Measurements from ENCODE around the gene HOXA5.
A peak's percentile ranks its signal among the peaks of the same experiment; 100 is the strongest.

HOXA5 gene

DNA sequence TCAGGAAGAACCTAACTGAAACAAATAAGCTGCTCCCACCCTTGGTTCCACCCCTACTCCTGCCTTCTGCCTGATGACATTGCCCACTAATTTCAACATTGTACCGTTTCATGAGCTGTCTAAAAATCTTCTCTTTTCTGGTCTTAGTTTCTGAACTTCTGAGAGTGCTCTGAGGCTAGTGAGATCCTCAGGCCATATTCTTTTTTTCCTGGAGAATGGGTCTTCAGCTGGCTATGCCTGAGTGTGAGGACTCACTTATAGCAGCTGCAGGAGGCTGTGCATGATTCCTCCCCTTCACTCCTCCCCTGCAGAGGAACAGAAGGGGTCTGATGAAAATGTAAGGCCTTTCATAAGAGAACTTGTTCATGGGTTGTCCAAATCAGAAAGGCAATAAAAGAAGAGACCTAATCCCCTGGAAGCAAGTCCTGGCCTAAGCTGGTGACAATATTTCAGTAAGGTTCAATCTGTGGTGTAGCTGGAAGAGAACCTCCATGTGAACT lies 24.0 kb downstream of the HOXA5 start:
- no peak for DNase-seq (ENCODE audit: low read depth in 2 of 2)

GRCh38 chr7:27118580-27118979 lies 24.9 kb downstream of the HOXA5 start:
- DNase-seq (ENCODE audit: low read depth in 2 of 2) = no peak

DNA sequence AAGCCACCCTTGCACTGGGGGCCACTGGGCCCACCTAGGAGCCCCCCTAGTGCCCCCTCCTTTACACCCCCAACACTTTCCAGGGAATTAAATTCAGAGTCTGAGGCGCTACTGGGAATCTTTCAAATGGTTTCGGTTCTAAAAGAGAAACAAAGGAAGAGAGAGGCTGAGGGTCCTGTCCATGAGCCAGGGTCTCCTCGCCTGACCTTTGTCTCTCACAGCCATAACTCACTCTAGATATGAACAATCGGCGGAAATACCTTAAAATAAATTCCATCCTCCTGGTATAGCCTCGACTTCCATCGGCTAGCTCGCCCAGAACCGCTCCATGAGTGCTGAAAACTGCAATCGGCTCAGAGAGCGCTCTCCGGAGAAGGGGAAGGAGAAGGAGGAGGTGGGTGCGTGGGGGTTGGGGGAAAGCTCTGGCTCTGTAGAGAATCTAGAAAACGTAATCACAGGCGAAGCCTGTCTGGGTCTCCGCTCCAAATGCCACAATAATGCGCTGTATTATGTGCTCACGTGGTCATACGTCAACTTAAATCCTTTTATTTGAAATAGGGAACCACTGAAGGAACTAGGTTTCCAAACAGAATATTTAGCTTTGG lies 25.5 kb downstream of the HOXA5 start:
- no peak for DNase-seq (ENCODE audit: low read depth in 2 of 2)

GRCh38 chr7:27116962-27117886 lies 26.3 kb downstream of the HOXA5 start:
- DNase-seq (ENCODE audit: low read depth in 2 of 2) = no peak

- no peak for DNase-seq (ENCODE audit: low read depth in 2 of 2)
Observed at GRCh38 chr7:27116031-27116961, 27.2 kb downstream of the HOXA5 start.

GRCh38 chr7:27115221-27116026 lies 28.1 kb downstream of the HOXA5 start:
- no peak for DNase-seq (ENCODE audit: low read depth in 2 of 2)

DNA sequence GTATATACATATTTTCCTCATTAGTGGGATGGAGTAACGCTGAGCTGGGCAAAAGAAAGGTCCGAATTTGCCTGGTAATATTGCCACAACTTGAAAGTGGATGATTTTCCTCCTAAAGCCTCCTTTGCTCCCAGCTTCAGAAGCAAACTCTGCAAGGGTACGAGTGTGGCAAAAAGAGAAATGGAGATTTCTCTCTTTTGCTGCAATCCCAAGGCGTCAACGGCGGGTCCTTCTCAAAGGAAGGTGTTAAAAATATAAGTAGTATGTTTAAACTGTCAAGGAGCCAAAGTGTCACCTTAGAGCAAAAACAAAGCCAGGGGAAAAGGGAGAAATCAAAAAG lies 28.6 kb downstream of the HOXA5 start:
- DNase-seq (ENCODE audit: low read depth in 2 of 2) = no peak

DNA sequence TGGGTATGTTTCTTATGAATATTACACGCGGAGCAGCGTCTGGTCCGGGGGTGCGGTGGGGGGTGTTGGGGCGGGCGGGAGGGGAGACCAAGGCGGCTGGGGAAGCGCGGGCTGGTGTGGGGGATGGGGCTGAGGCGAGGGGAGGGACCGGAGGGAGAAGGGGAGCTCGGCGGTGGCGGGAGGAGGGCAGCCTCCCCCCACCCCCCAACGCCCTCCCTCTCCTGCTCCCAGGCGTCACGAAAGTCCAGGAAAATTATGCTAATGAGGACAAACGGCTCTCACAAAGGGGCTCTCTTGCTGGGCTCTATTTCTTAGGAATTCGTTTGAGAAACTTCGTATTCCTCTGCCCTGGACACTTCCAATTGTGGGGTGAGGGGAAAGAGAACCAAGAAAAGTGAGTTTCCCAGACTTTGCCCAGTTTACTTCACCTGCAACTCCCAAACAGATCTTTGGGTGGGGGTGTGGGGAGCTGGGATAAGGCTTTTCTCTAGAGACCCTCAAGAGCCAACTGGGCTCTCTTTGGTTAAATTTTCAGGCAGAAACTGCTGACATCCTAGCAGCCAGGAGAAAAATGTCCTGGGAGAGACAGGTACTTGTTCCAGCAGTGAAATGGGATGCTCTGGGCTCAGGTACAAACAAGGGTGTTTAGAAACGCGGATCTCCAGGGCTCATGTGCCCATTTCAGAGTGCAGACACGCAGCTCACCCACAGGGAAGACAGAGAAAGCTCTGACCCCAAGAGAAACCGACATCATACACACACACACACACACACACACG lies 29.3 kb downstream of the HOXA5 start:
- no peak for DNase-seq (ENCODE audit: low read depth in 2 of 2)

DNA sequence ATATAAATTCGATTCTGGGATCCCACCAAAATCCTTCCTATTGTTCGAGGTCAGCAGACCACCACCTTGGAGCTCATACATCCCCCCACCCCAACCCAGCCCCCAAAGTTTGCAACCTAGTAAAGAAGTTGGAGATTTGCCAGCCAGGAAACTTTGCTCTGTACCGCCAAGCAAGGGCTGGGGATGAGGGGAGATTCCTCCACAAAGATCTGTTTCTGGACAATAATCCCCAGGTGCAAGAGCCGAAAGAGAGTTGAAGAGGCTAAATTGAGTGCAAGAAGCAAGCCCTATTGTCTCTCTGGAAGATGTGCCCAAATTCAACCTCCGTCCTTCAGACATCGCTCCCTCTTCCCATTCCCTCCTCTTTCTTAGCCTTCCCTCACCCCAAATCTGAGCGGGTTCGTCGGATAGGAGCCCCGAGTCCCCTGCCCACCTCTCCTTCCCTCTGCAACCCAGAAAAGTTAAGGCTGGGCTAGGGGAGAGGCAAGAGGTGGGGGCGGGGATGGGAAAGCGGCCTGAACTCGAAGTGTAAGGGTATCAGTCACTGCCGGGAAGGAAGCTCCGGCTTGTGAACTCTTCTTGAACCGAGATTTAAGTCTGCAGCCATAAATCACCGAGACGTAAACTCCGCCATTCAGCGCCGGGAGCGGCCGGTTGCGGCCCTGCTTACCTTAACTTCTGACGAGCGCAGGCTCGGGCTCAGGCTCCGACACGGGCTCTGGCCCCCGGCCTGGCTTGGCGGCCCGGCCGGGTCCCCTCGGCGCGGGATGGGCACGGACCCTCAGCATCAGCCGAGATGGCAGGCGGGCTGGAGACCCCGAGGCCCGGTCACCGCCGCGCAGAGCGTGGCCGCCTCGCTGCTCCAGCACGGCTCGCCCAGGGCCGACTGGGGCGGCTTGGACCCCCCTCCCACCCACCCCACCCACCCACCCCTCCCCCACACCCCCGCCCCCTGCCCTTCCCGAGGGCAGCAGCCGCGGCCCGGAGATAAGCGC lies 30.2 kb downstream of the HOXA5 start:
- DNase-seq (ENCODE audit: low read depth in 2 of 2) = peak in 1 of 2 experiments; percentile 37

DNA sequence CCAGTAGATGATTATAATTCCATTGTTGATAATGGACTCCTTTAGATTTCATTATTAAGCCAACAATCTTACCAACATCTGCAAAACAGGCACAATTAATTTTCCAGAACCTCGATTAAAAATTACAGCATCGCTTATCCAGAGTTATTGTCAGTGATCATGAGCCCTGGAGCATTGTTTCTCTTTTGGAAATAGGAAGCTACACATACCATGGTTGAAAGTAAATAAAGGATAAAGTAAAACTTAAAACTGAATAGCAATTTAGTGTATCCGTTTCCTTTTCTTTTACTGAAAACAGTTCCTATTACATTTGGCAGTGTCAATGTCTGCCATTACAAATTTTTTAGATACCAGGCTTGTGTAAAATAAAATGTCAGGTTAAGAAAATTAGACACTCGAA lies 31.1 kb downstream of the HOXA5 start:
- DNase-seq (ENCODE audit: low read depth in 2 of 2) = no peak

DNA sequence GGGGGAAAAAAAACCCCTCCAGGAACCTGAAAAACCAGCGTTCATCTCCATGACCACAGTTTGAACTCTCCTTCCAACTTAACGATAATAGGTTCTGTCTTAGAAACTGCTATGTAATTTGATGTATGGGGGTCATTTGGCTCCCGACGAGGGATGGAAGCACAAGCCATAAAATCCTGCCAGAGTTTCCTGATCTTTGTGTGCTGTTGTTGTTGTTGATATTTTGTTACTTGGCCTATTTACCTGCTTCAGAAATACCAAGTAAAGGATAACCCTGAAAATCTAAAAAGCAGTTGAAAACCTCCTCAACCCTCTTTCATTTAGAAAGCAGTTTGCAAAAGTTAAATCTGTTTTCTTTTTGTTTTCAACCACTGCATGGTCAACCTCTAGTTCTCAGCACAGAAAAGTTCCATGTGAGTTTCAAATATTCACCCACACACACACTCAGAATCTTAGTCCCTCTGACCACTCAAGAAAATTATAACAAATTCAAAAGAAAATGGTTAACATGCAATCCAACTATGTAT lies 31.7 kb downstream of the HOXA5 start:
- DNase-seq (ENCODE audit: low read depth in 2 of 2) = no peak

DNA sequence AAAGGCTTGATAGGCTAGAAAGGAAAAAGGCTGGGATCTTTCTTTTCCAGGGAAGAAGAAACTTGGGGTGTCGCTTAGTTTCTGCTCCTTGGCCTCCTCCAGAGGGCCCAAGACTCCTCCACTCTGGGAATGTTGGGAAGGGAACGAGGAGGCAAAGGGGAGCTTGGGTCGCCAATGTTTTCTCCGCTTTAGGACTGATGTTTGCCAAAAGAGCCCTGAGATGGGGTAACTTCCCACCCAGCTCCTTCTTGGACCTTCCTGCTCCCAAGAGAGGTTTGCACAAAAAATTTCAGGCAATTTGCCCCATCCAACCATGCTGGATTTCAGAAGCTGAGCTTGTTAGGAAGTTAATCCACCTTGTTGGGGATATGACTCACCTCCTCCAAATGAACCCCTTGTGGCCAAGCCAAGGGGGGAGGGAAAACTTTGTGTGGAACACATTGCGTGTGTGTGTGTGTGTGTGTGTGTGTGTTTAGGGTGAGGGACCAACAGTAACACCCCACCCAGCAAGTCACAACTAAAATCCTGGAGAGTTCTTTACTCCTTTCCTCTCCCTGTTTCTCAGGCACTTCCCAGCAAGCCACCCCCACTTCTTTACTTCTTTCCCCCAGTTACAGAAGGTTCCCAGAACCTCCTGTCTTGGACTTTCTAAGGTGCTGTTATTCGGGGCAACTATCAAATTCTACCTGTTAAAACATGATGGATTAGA lies 32.3 kb downstream of the HOXA5 start:
- peak; percentile 47 to 49 for DNase-seq (ENCODE audit: low read depth in 2 of 2)

GRCh38 chr7:27110186-27111031 lies 33.1 kb downstream of the HOXA5 start:
- DNase-seq (ENCODE audit: low read depth in 2 of 2) = peak; percentile 43 to 48

- DNase-seq (ENCODE audit: low read depth in 2 of 2) = no peak
Observed at GRCh38 chr7:27109466-27110185, 33.9 kb downstream of the HOXA5 start.

DNA sequence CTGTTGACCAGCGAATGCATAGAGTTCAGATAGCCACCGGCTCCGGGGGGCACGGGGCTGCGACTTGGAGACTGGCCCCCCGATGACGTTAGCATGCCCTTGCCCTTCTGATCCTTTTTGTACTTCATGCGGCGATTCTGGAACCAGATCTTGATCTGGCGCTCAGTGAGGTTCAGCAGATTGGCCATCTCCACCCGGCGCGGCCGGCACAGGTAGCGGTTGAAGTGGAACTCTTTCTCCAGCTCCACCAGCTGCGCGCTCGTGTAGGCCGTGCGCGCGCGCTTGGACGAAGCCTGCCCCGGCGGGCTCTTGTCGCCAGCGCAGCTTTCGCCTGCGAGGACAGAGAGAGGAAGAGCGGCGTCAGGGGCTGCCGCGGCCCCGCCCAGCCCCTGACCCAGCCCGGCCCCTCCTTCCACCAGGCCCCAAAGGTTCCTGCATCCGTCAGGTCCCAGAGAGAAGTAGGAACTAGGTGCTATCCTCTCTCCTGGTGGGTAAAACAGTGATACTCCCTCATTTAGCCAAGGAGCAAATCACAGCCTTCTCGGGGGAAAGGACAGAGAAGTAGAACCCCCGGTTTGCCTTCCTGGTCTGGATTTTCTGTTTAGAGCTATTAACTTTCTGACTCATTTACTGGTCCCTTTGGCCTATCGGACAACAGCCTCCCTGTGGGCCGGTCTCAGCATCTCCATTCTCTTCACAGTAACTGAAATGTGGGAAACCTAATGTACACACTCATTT lies 34.9 kb downstream of the HOXA5 start:
- no peak for DNase-seq (ENCODE audit: low read depth in 2 of 2)

All from fibroblast of skin of left quadriceps (primary cell).